ENCODE data around the gene LHFPL6. TPM values are rescaled to one million over a fixed set of nuclear protein-coding genes. Genes with fewer than 3 reads are reported as not detected.

LHFPL6 gene
- total RNA-seq, 4 donors from 2014 or later, result 3.7 to 40.4 (median 8.0) TPM

- no peak for DNase-seq
- Histone ChIP-seq H3K36me3 (no peaks in the 10 kb centered on the region), H3K9me3 (no peaks in the 10 kb centered on the region), H3K27ac (no peak overlapping the region), H3K27me3 (no peaks in the 10 kb centered on the region), H3K4me3 (no peak overlapping the region), H3K4me1 (peaks cover 0 to 5% (median 0%) of the 10 kb centered on the region in 3 donors)
- TF ChIP-seq POLR2A (IDR thresholded peaks at IDR 0.05) (no peak), CTCF (IDR thresholded peaks at IDR 0.05) (no peak)
- intact Hi-C loops (cut with DNase I), result no loop called here
- 79 to 83% methylated on average over 3 of the region's 3 CpGs for WGBS, 2 donors
Measured at GRCh38 chr13:39559847-39560246, 43.1 kb downstream of the LHFPL6 start.

GRCh38 chr13:39557285-39557955 is 45.6 kb downstream of the LHFPL6 start:
- peaks cover 0 to 5% (median 0%) of the 10 kb centered on the region in 3 donors for H3K4me1 ChIP-seq
- TF ChIP-seq CTCF (IDR thresholded peaks at IDR 0.05) (no peak), POLR2A (IDR thresholded peaks at IDR 0.05) (no peak)

GRCh38 chr13:39556866-39557265 is 46.1 kb downstream of the LHFPL6 start:
- H3K9me3 ChIP-seq, result no peaks in the 10 kb centered on the region
- DNase-seq, result no peak
- no peaks in the 10 kb centered on the region for H3K36me3 ChIP-seq
- no peaks in the 10 kb centered on the region for H3K27me3 ChIP-seq
- H3K4me3 ChIP-seq, result no peak overlapping the region
- TF ChIP-seq POLR2A (IDR thresholded peaks at IDR 0.05), result no peak
- no peak for TF ChIP-seq CTCF (IDR thresholded peaks at IDR 0.05)
- WGBS, 2 donors, result 55 to 75% methylated on average over 1 of the region's 1 CpG
- intact Hi-C loops (cut with DNase I), result no loop called here
- peaks cover 0 to 2% (median 0%) of the 10 kb centered on the region in 3 donors for H3K4me1 ChIP-seq
- no peak overlapping the region for H3K27ac ChIP-seq

More at GRCh38 chr13:39557285-39557955, 45.6 kb downstream of the LHFPL6 start:
- intact Hi-C loops (cut with DNase I), result no loop called here
- no peaks in the 10 kb centered on the region for H3K27me3 ChIP-seq
- H3K36me3 ChIP-seq, result no peaks in the 10 kb centered on the region
- no peak for DNase-seq
- WGBS, 2 donors, result 89 to 93% methylated on average over 9 of the region's 12 CpGs
- H3K4me3 ChIP-seq, result no peak overlapping the region
- H3K9me3 ChIP-seq, result no peaks in the 10 kb centered on the region
- no peak overlapping the region for H3K27ac ChIP-seq

- H3K4me3 ChIP-seq, result no peak overlapping the region
- TF ChIP-seq POLR2A (IDR thresholded peaks at IDR 0.05), result no peak
- no peak for TF ChIP-seq CTCF (IDR thresholded peaks at IDR 0.05)
- H3K9me3 ChIP-seq, result no peaks in the 10 kb centered on the region
- H3K36me3 ChIP-seq, result no peaks in the 10 kb centered on the region
- no peak for DNase-seq
- H3K4me1 ChIP-seq, result no peaks in the 10 kb centered on the region
- no peaks in the 10 kb centered on the region for H3K27me3 ChIP-seq
- H3K27ac ChIP-seq, result no peak overlapping the region
- intact Hi-C loops (cut with DNase I), result no loop called here
- WGBS, 2 donors, result 79 to 85% methylated on average over 3 of the region's 3 CpGs
Measured at GRCh38 chr13:39554371-39554770, 48.6 kb downstream of the LHFPL6 start.

GRCh38 chr13:39552246-39552645 is 50.7 kb downstream of the LHFPL6 start:
- TF ChIP-seq CTCF (IDR thresholded peaks at IDR 0.05), result no peak
- TF ChIP-seq POLR2A (IDR thresholded peaks at IDR 0.05), result no peak
- H3K27me3 ChIP-seq, result no peaks in the 10 kb centered on the region
- H3K4me1 ChIP-seq, result no peaks in the 10 kb centered on the region
- H3K9me3 ChIP-seq, result no peaks in the 10 kb centered on the region
- no peaks in the 10 kb centered on the region for H3K36me3 ChIP-seq
- no peak overlapping the region for H3K27ac ChIP-seq
- intact Hi-C loops (cut with DNase I), result no loop called here
- 90 to 95% methylated on average over 2 of the region's 2 CpGs for WGBS, 2 donors
- H3K4me3 ChIP-seq, result no peak overlapping the region
- no peak for DNase-seq

Measured in esophagus squamous epithelium (tissue), 5 donors.